Mesenchymal stem cell (in vitro differentiated cells and primary cell): ENCODE data around the gene POLD2.

ENCODE experiments used
- DNase-seq: peaks from one replicate; pipeline ENCODE4 v3.0.0-alpha.2; 2013
- H2AFZ ChIP-seq: one replicate; pipeline ENCODE4 v1.6.1; 2013; ENCODE audit warnings: low read depth, mild to moderate bottlenecking, control low read depth, inconsistent platforms, low read length, moderate library complexity
- H2AK5ac ChIP-seq: 2 replicates; pipeline ENCODE4 v1.6.1; 2013; ENCODE audit warnings: low read length, moderate library complexity, mild to moderate bottlenecking, inconsistent platforms; ENCODE audit not compliant: severe bottlenecking
- H2BK120ac ChIP-seq: one replicate; pipeline ENCODE4 v1.6.1; 2013; ENCODE audit warnings: low read depth, mild to moderate bottlenecking, inconsistent platforms, low read length, moderate library complexity
- H2BK12ac ChIP-seq, 2 experiments: one replicate each; pipeline ENCODE4 v1.6.1; 2013; ENCODE audit warnings: inconsistent platforms in 2 of 2, low read length in 2 of 2, mild to moderate bottlenecking in 2 of 2, moderate library complexity in 2 of 2, control low read depth in 1 of 2
- H2BK15ac ChIP-seq: one replicate; pipeline ENCODE4 v1.6.1; 2013; ENCODE audit warnings: mild to moderate bottlenecking, low read depth, inconsistent platforms; ENCODE audit not compliant: poor library complexity, severe bottlenecking
- H2BK5ac ChIP-seq: 2 replicates; pipeline ENCODE4 v1.6.1; 2013; ENCODE audit warnings: low read depth, mild to moderate bottlenecking, low read length, control low read depth, inconsistent platforms; ENCODE audit not compliant: poor library complexity, severe bottlenecking
- H3K14ac ChIP-seq, 2 experiments: one replicate each; pipeline ENCODE4 v1.6.1; 2013; ENCODE audit warnings: inconsistent platforms in 2 of 2, low read length in 2 of 2, control low read depth in 1 of 2, mild to moderate bottlenecking in 1 of 2, moderate library complexity in 1 of 2
- H3K18ac ChIP-seq, 2 experiments: one replicate each; pipeline ENCODE4 v1.6.1; 2013; ENCODE audit warnings: inconsistent platforms in 2 of 2, low read length in 2 of 2, control low read depth in 1 of 2, low read depth in 1 of 2, mild to moderate bottlenecking in 1 of 2
- H3K23ac ChIP-seq, 2 experiments: one replicate each; pipeline ENCODE4 v1.6.1; 2013; ENCODE audit warnings: inconsistent platforms in 2 of 2, low read length in 2 of 2, mild to moderate bottlenecking in 2 of 2, moderate library complexity in 2 of 2, control low read depth in 1 of 2
- H3K27ac ChIP-seq: 2 replicates; pipeline ENCODE4 v1.5.1; 2013; ENCODE audit warnings: mild to moderate bottlenecking, moderate library complexity, low read length, control low read depth, inconsistent platforms; ENCODE audit not compliant: poor library complexity, severe bottlenecking
- H3K27me3 ChIP-seq, 2 experiments: 2 replicates each; pipeline versions ENCODE4 v1.6.1 to v1.7.0; 2013; ENCODE audit warnings: low read length in 2 of 2, mild to moderate bottlenecking in 2 of 2, moderate library complexity in 2 of 2, control low read depth in 1 of 2, inconsistent platforms in 1 of 2; ENCODE audit not compliant: control insufficient read depth in 1 of 2, insufficient read depth in 1 of 2
- H3K36me3 ChIP-seq, 2 experiments: 2 replicates each; pipeline versions ENCODE4 v1.6.1 to v1.7.0; 2013; ENCODE audit warnings: low read length in 2 of 2, control low read depth in 1 of 2, inconsistent platforms in 1 of 2, low read depth in 1 of 2, mild to moderate bottlenecking in 1 of 2; ENCODE audit not compliant: insufficient read depth in 2 of 2, control insufficient read depth in 1 of 2
- H3K4ac ChIP-seq, 2 experiments: one replicate each; pipeline ENCODE4 v1.6.1; 2013; ENCODE audit warnings: inconsistent platforms in 2 of 2, low read length in 2 of 2, mild to moderate bottlenecking in 2 of 2, moderate library complexity in 2 of 2, control low read depth in 1 of 2, low read depth in 1 of 2
- H3K4me1 ChIP-seq: 2 replicates; pipeline ENCODE4 v1.6.1; 2013; ENCODE audit warnings: low read depth, low read length, control low read depth; ENCODE audit not compliant: control insufficient read depth, insufficient read depth
- H3K4me2 ChIP-seq: 2 replicates; pipeline ENCODE4 v1.6.1; 2013; ENCODE audit warnings: low read length, mild to moderate bottlenecking, inconsistent platforms; ENCODE audit not compliant: poor library complexity, severe bottlenecking
- H3K4me3 ChIP-seq, 2 experiments: 2 replicates each; pipeline versions ENCODE4 v1.5.1 to v1.7.0; 2013; ENCODE audit warnings: low read length in 2 of 2, mild to moderate bottlenecking in 2 of 2, control low read depth in 1 of 2, low read depth in 1 of 2; ENCODE audit not compliant: insufficient read depth in 1 of 2
- H3K79me1 ChIP-seq: replicated peaks from 2 replicates; pipeline ENCODE4 v1.6.1; 2013; ENCODE audit warnings: mild to moderate bottlenecking, control low read depth, low read length, inconsistent platforms; ENCODE audit not compliant: poor library complexity, severe bottlenecking
- H3K9ac ChIP-seq: 2 replicates; pipeline ENCODE4 v1.7.0; 2013; ENCODE audit warnings: mild to moderate bottlenecking, low read length, moderate library complexity
- H3K9me3 ChIP-seq: 2 replicates; pipeline ENCODE4 v1.7.0; 2013; ENCODE audit warnings: mild to moderate bottlenecking, low read length; ENCODE audit not compliant: control insufficient read depth
- H4K8ac ChIP-seq: one replicate; pipeline ENCODE4 v1.6.1; 2013; ENCODE audit warnings: inconsistent platforms, mild to moderate bottlenecking, low read length, moderate library complexity
- H4K91ac ChIP-seq: one replicate; pipeline ENCODE4 v1.6.1; 2013; ENCODE audit warnings: mild to moderate bottlenecking, low read length, inconsistent platforms
- WGBS: methylation state at CpG from one replicate; pipeline ENCODE4 v1.1.7; 2013; ENCODE audit warnings: mixed read lengths; 5-methylcytosine and 5-hydroxymethylcytosine counted together

The POLD2 gene

GRCh38 chr7:44167920-44168319 is 44.6 kb upstream of the POLD2 start:
- Histone ChIP-seq H3K27ac (no peak overlapping the region), H3K4me3 (no peak overlapping the region), H3K4me1 (peaks cover 4% of the 10 kb centered on the region), H2AK5ac (no peak overlapping the region), H3K27me3 (no peaks in the 10 kb centered on the region), H3K9me3 (no peaks in the 10 kb centered on the region), H3K79me1 (no peaks in the 10 kb centered on the region), H4K91ac (no peak overlapping the region), H2BK15ac (no peak overlapping the region), H2BK12ac (no peak overlapping the region), H3K4ac (no peak overlapping the region), H3K23ac (no peak overlapping the region), H2BK5ac (no peak overlapping the region), H2BK120ac (no peak overlapping the region), H4K8ac (no peak overlapping the region), H3K4me2 (no peak overlapping the region), H3K9ac (no peak overlapping the region), H3K36me3 (no peaks in the 10 kb centered on the region), H3K14ac (no peak overlapping the region), H2AFZ (no peak overlapping the region), H3K18ac (no peak overlapping the region)
- DNase-seq, result no peak

- Histone ChIP-seq H3K23ac (no peak overlapping the region), H3K36me3 (no peaks in the 10 kb centered on the region), H3K9me3 (no peaks in the 10 kb centered on the region), H4K91ac (no peak overlapping the region), H3K9ac (no peak overlapping the region), H3K27ac (peak overlapping the region; percentile 98), H3K27me3 (no peaks in the 10 kb centered on the region), H2BK120ac (no peak overlapping the region), H3K18ac (no peak overlapping the region), H3K14ac (no peak overlapping the region), H2BK5ac (no peak overlapping the region), H2BK12ac (no peak overlapping the region), H2AFZ (no peak overlapping the region), H4K8ac (no peak overlapping the region), H3K79me1 (no peaks in the 10 kb centered on the region), H3K4me3 (no peak overlapping the region), H3K4me2 (peak overlapping the region; percentile 13), H2BK15ac (no peak overlapping the region), H2AK5ac (no peak overlapping the region), H3K4me1 (peaks cover 9% of the 10 kb centered on the region), H3K4ac (no peak overlapping the region)
- 29% methylated on average over 1 of the region's 1 CpG for WGBS
- peak; percentile 88 for DNase-seq
Observed at GRCh38 chr7:44163591-44163990, 40.2 kb upstream of the POLD2 start.

- Histone ChIP-seq H3K4me1 (peaks cover 11% of the 10 kb centered on the region), H3K4ac (peak overlapping the region in 1 of 2 experiments; percentile 70), H3K79me1 (no peaks in the 10 kb centered on the region), H2BK5ac (no peak overlapping the region), H3K9me3 (no peaks in the 10 kb centered on the region), H3K36me3 (no peaks in the 10 kb centered on the region), H3K4me2 (no peak overlapping the region), H3K27me3 (no peaks in the 10 kb centered on the region), H4K8ac (peak overlapping the region; percentile 67), H3K18ac (peak overlapping the region; percentile 1 to 58), H3K14ac (peak overlapping the region in 1 of 2 experiments; percentile 53), H2BK120ac (peak overlapping the region; percentile 23), H2AFZ (no peak overlapping the region), H2BK12ac (peak overlapping the region; percentile 7 to 45), H3K23ac (no peak overlapping the region), H2BK15ac (no peak overlapping the region), H3K9ac (no peak overlapping the region), H4K91ac (peak overlapping the region; percentile 53), H2AK5ac (peak overlapping the region; percentile 7), H3K4me3 (no peak overlapping the region), H3K27ac (peak overlapping the region; percentile 98)
- WGBS, result 88% methylated on average over 1 of the region's 1 CpG
- DNase-seq, result no peak
Observed at GRCh38 chr7:44162785-44163395, 39.5 kb upstream of the POLD2 start.

- Histone ChIP-seq H4K91ac (peak overlapping the region; percentile 22), H3K27ac (no peak overlapping the region), H2AK5ac (peak overlapping the region; percentile 7), H4K8ac (peak overlapping the region; percentile 19), H2BK120ac (no peak overlapping the region), H3K23ac (no peak overlapping the region), H2BK15ac (no peak overlapping the region), H3K4ac (no peak overlapping the region), H3K14ac (no peak overlapping the region), H3K9ac (no peak overlapping the region), H3K4me2 (no peak overlapping the region), H3K9me3 (no peaks in the 10 kb centered on the region), H2BK5ac (no peak overlapping the region), H2BK12ac (peak overlapping the region in 1 of 2 experiments; percentile 56), H3K27me3 (peaks cover 0 to 1% of the 10 kb centered on the region in 2 experiments), H3K36me3 (no peaks in the 10 kb centered on the region), H2AFZ (peak overlapping the region; percentile 57), H3K18ac (peak overlapping the region in 1 of 2 experiments; percentile 28), H3K4me3 (no peak overlapping the region), H3K4me1 (peaks cover 17% of the 10 kb centered on the region), H3K79me1 (no peaks in the 10 kb centered on the region)
- 76% methylated on average over 4 of the region's 4 CpGs for WGBS
- DNase-seq, result no peak
Observed at GRCh38 chr7:44162179-44162578, 38.8 kb upstream of the POLD2 start.
